ENCODE data around the gene F2. TPM values are rescaled to one million over a fixed set of nuclear protein-coding genes. Genes with fewer than 3 reads are reported as not detected.
"Not testable (repeated sequence)": the region's sequence is repeated elsewhere in the genome, so short reads cannot be mapped to it uniquely, and the experiment has no call there.

Gene F2
- total and polyA plus RNA-seq, 4 experiments from 2014 or later, result not detected

GRCh38 chr11:46712874-46713576, 6.0 kb upstream of the F2 start:
- H3K4me3 ChIP-seq (ENCODE audit: low read length in 2 of 2), result no peak overlapping the region
- H3K36me3 ChIP-seq (ENCODE audit: insufficient read depth, low read length), result no peaks in the 10 kb centered on the region
- no peaks in the 10 kb centered on the region for H3K9me3 Mint-ChIP-seq
- H3K4me1 ChIP-seq (ENCODE audit: insufficient read depth, low read length), result peaks cover under 1% of the 10 kb centered on the region
- H3K9me3 ChIP-seq (ENCODE audit: control insufficient read depth in 1 of 2, low read length in 2 of 2), result no peaks in the 10 kb centered on the region
- H3K27ac Mint-ChIP-seq, result no peak overlapping the region
- H3K4me1 Mint-ChIP-seq, result peaks cover 0 to 2% (median 1%) of the 10 kb centered on the region in 4 donors
- no peak overlapping the region for H3K27ac ChIP-seq (ENCODE audit: low read depth, low read length)
- CTCF ChIA-PET (ENCODE audit: partially characterized antibody), result no interaction called here
- intact Hi-C loops (cut with micrococcal nuclease), result no loop called here
- POLR2A ChIA-PET (ENCODE audit: partially characterized antibody), result no interaction called here
- H3K36me3 Mint-ChIP-seq, result no peaks in the 10 kb centered on the region
- no peak for DNase-seq
- H3K27me3 ChIP-seq (ENCODE audit: insufficient read depth, low read length), result no peaks in the 10 kb centered on the region
- no peaks in the 10 kb centered on the region for H3K27me3 Mint-ChIP-seq
- no peak overlapping the region for H3K4me3 Mint-ChIP-seq

GRCh38 chr11:46717825-46718154, 1.2 kb upstream of the F2 start:
- H3K27ac ChIP-seq (ENCODE audit: low read depth, low read length); H3K4me1 ChIP-seq (ENCODE audit: insufficient read depth, low read length); H3K27me3 Mint-ChIP-seq; H3K4me3 Mint-ChIP-seq; POLR2A ChIA-PET (ENCODE audit: partially characterized antibody); H3K9me3 ChIP-seq (ENCODE audit: control insufficient read depth in 1 of 2, low read length in 2 of 2); H3K4me3 ChIP-seq (ENCODE audit: low read length in 2 of 2); H3K27me3 ChIP-seq (ENCODE audit: insufficient read depth, low read length); DNase-seq; H3K9me3 Mint-ChIP-seq; CTCF ChIA-PET (ENCODE audit: partially characterized antibody); H3K36me3 Mint-ChIP-seq; intact Hi-C loops (cut with micrococcal nuclease); H3K36me3 ChIP-seq (ENCODE audit: insufficient read depth, low read length): not testable (repeated sequence)
- H3K27ac Mint-ChIP-seq, result peak overlapping the region in 2 of 7 donors; percentile 23 to 57
- peaks cover 7 to 17% (median 8%) of the 10 kb centered on the region in 4 donors for H3K4me1 Mint-ChIP-seq

GRCh38 chr11:46718155-46719019, 626 bp upstream of the F2 start:
- H3K9me3 Mint-ChIP-seq, result no peaks in the 10 kb centered on the region
- H3K27me3 ChIP-seq (ENCODE audit: insufficient read depth, low read length), result no peaks in the 10 kb centered on the region
- no peak for DNase-seq
- peaks cover 7 to 17% (median 8%) of the 10 kb centered on the region in 4 donors for H3K4me1 Mint-ChIP-seq
- H3K27ac ChIP-seq (ENCODE audit: low read depth, low read length), result no peak overlapping the region
- H3K27me3 Mint-ChIP-seq, result no peaks in the 10 kb centered on the region
- no peaks in the 10 kb centered on the region for H3K36me3 Mint-ChIP-seq
- H3K9me3 ChIP-seq (ENCODE audit: control insufficient read depth in 1 of 2, low read length in 2 of 2), result no peaks in the 10 kb centered on the region
- POLR2A ChIA-PET (ENCODE audit: partially characterized antibody), result no interaction called here
- no peaks in the 10 kb centered on the region for H3K36me3 ChIP-seq (ENCODE audit: insufficient read depth, low read length)
- H3K27ac Mint-ChIP-seq, result peak overlapping the region in 2 of 7 donors; percentile 57 to 70
- intact Hi-C loops (cut with micrococcal nuclease), result no loop called here
- H3K4me3 ChIP-seq (ENCODE audit: low read length in 2 of 2), result no peak overlapping the region
- H3K4me1 ChIP-seq (ENCODE audit: insufficient read depth, low read length), result peaks cover 8% of the 10 kb centered on the region
- CTCF ChIA-PET (ENCODE audit: partially characterized antibody), result interaction anchor here (1.2 kb wide), 1 partner anchor 47 kb away, joined by 4 read pairs; no protein-coding TSS in a partner anchor
- H3K4me3 Mint-ChIP-seq, result no peak overlapping the region

GRCh38 chr11:46719543-46720218, 668 bp downstream of the F2 start:
- no peak overlapping the region for H3K27ac Mint-ChIP-seq
- peaks cover 8% of the 10 kb centered on the region for H3K4me1 ChIP-seq (ENCODE audit: insufficient read depth, low read length)

GRCh38 chr11:46721286-46721685, 2.3 kb downstream of the F2 start:
- Histone ChIP-seq H3K27ac (ENCODE audit: low read depth, low read length) (no peak overlapping the region), H3K4me1 (ENCODE audit: insufficient read depth, low read length) (peaks cover 8% of the 10 kb centered on the region), H3K4me3 (ENCODE audit: low read length in 2 of 2) (no peak overlapping the region), H3K9me3 (ENCODE audit: control insufficient read depth in 1 of 2, low read length in 2 of 2) (no peaks in the 10 kb centered on the region), H3K27me3 (ENCODE audit: insufficient read depth, low read length) (no peaks in the 10 kb centered on the region), H3K36me3 (ENCODE audit: insufficient read depth, low read length) (no peaks in the 10 kb centered on the region)
- Mint-ChIP-seq H3K4me3 (no peak overlapping the region), H3K4me1 (peaks cover 7 to 17% (median 8%) of the 10 kb centered on the region in 4 donors), H3K36me3 (no peaks in the 10 kb centered on the region), H3K27me3 (no peaks in the 10 kb centered on the region), H3K9me3 (no peaks in the 10 kb centered on the region), H3K27ac (peak overlapping the region in 1 of 7 donors; percentile 37)
- intact Hi-C loops (cut with micrococcal nuclease), result no loop called here
- POLR2A ChIA-PET (ENCODE audit: partially characterized antibody), result no interaction called here
- CTCF ChIA-PET (ENCODE audit: partially characterized antibody), result no interaction called here
- DNase-seq, result no peak

More at GRCh38 chr11:46719543-46720218, 668 bp downstream of the F2 start:
- no peaks in the 10 kb centered on the region for H3K9me3 Mint-ChIP-seq
- H3K36me3 Mint-ChIP-seq, result no peaks in the 10 kb centered on the region
- no peak overlapping the region for H3K4me3 Mint-ChIP-seq
- H3K27me3 Mint-ChIP-seq, result no peaks in the 10 kb centered on the region
- no peaks in the 10 kb centered on the region for H3K36me3 ChIP-seq (ENCODE audit: insufficient read depth, low read length)
- no peak for DNase-seq
- no peak overlapping the region for H3K27ac ChIP-seq (ENCODE audit: low read depth, low read length)
- no peaks in the 10 kb centered on the region for H3K27me3 ChIP-seq (ENCODE audit: insufficient read depth, low read length)
- intact Hi-C loops (cut with micrococcal nuclease), result no loop called here
- no peaks in the 10 kb centered on the region for H3K9me3 ChIP-seq (ENCODE audit: control insufficient read depth in 1 of 2, low read length in 2 of 2)
- ChIA-PET CTCF (ENCODE audit: partially characterized antibody) (interaction anchor here (1.2 kb wide), 1 partner anchor 49 kb away, joined by 4 read pairs; no protein-coding TSS in a partner anchor), POLR2A (ENCODE audit: partially characterized antibody) (no interaction called here)
- peaks cover 7 to 17% (median 8%) of the 10 kb centered on the region in 4 donors for H3K4me1 Mint-ChIP-seq
- no peak overlapping the region for H3K4me3 ChIP-seq (ENCODE audit: low read length in 2 of 2)

- DNase-seq, result no peak
- ChIA-PET CTCF (ENCODE audit: partially characterized antibody) (interaction anchor here (1.3 kb wide), 1 partner anchor 52 kb away, joined by 4 read pairs; no protein-coding TSS in a partner anchor), POLR2A (ENCODE audit: partially characterized antibody) (no interaction called here)
- Histone ChIP-seq H3K9me3 (ENCODE audit: control insufficient read depth in 1 of 2, low read length in 2 of 2) (no peaks in the 10 kb centered on the region), H3K36me3 (ENCODE audit: insufficient read depth, low read length) (no peaks in the 10 kb centered on the region), H3K27me3 (ENCODE audit: insufficient read depth, low read length) (no peaks in the 10 kb centered on the region), H3K27ac (ENCODE audit: low read depth, low read length) (no peak overlapping the region), H3K4me3 (ENCODE audit: low read length in 2 of 2) (no peak overlapping the region), H3K4me1 (ENCODE audit: insufficient read depth, low read length) (peaks cover 8% of the 10 kb centered on the region)
- no peaks in the 10 kb centered on the region for H3K27me3 Mint-ChIP-seq
- H3K9me3 Mint-ChIP-seq, result no peaks in the 10 kb centered on the region
- peak overlapping the region in 2 of 7 donors; percentile 10 to 74 for H3K27ac Mint-ChIP-seq
- peaks cover 7 to 17% (median 8%) of the 10 kb centered on the region in 4 donors for H3K4me1 Mint-ChIP-seq
- H3K36me3 Mint-ChIP-seq, result no peaks in the 10 kb centered on the region
- intact Hi-C loops (cut with micrococcal nuclease), result no loop called here
- H3K4me3 Mint-ChIP-seq, result peak overlapping the region in 1 of 8 donors; percentile 24
Observed at GRCh38 chr11:46722566-46723358, 3.7 kb downstream of the F2 start.
